Neural cell (in vitro differentiated cells): ENCODE data around the gene LYPD3. TPM values are rescaled to one million over a fixed set of nuclear protein-coding genes. Genes with fewer than 3 reads are reported as not detected.

Experiments used
- H2AFZ ChIP-seq: fragments of 200-600, 300-800 bp; sonication (generic), shearing (Covaris generic); 2 replicates; pipeline ENCODE4 v1.6.0; 2014; ENCODE audit warnings: low read depth, mild to moderate bottlenecking, antibody characterized with exemption, low read length, moderate library complexity
- H3F3A ChIP-seq: fragments of 200-600 bp; shearing (Covaris generic); 2 replicates; pipeline ENCODE4 v1.6.1; 2016; ENCODE audit warnings: mild to moderate bottlenecking, moderate library complexity, mixed read lengths, antibody characterized with exemption, low read length; ENCODE audit not compliant: insufficient read depth, poor library complexity, severe bottlenecking
- H3K27ac ChIP-seq: fragments of 200-600, 300-800 bp; sonication (generic), shearing (Covaris generic); 2 replicates; pipeline ENCODE4 v1.5.1; 2014; ENCODE audit warnings: mild to moderate bottlenecking, low read length, moderate library complexity
- H3K27me3 ChIP-seq: fragments of 300-800, 200-600 bp; sonication (generic), shearing (Covaris generic); 2 replicates; pipeline ENCODE4 v1.6.0; 2014; ENCODE audit warnings: mild to moderate bottlenecking, low read depth, low read length, moderate library complexity; ENCODE audit not compliant: insufficient read depth
- H3K36me3 ChIP-seq: fragments of 300-800, 200-600 bp; sonication (generic), shearing (Covaris generic); 2 replicates; pipeline ENCODE4 v1.5.1; 2014; ENCODE audit warnings: mild to moderate bottlenecking, antibody characterized with exemption, low read length, moderate library complexity; ENCODE audit not compliant: insufficient read depth
- H3K4me2 ChIP-seq: fragments of 300-800, 200-600 bp; sonication (generic), shearing (Covaris generic); 2 replicates; pipeline ENCODE4 v1.6.0; 2014; ENCODE audit warnings: mild to moderate bottlenecking, low read length
- H3K4me3 ChIP-seq: fragments of 300-800, 200-600 bp; sonication (generic), shearing (Covaris generic); 2 replicates; pipeline ENCODE4 v1.5.1; 2014; ENCODE audit warnings: mild to moderate bottlenecking, low read length, moderate library complexity
- H3K79me2 ChIP-seq: fragments of 200-600 bp; shearing (Covaris generic); replicated peaks from 2 replicates; pipeline ENCODE4 v1.6.0; 2014; ENCODE audit warnings: mild to moderate bottlenecking, low read length, moderate library complexity; ENCODE audit not compliant: insufficient read depth
- H3K9ac ChIP-seq: fragments of 300-800, 200-600 bp; sonication (generic), shearing (Covaris generic); 2 replicates; pipeline ENCODE4 v1.6.1; 2016; ENCODE audit warnings: mild to moderate bottlenecking, low read length, mixed read lengths
- H3K9me2 ChIP-seq: fragments of 200-600 bp; shearing (Covaris generic); 2 replicates; pipeline ENCODE4 v1.6.1; 2016; ENCODE audit warnings: mild to moderate bottlenecking, low read length, mixed read lengths; ENCODE audit not compliant: insufficient read depth
- H3K9me3 ChIP-seq: fragments of 200-600, 300-800 bp; sonication (generic), shearing (Covaris generic); 2 replicates; pipeline ENCODE4 v1.6.1; 2016; ENCODE audit warnings: mild to moderate bottlenecking, mixed run types, low read length, moderate library complexity, mixed read lengths
- H4K20me1 ChIP-seq: fragments of 200-600 bp; shearing (Covaris generic); 2 replicates; pipeline ENCODE4 v1.6.1; 2016; ENCODE audit warnings: mild to moderate bottlenecking, mixed run types; ENCODE audit not compliant: insufficient read depth
- EP300 ChIP-seq: fragments of 450-650 bp; conservative IDR thresholded peaks from 2 replicates; pipeline ENCODE4 v1.6.1; 2014; ENCODE audit warnings: antibody characterized with exemption, mild to moderate bottlenecking, moderate library complexity; ENCODE audit not compliant: poor library complexity, severe bottlenecking
- EZH2 ChIP-seq: fragments of 200-600, 300-800 bp; shearing (Covaris generic), sonication (generic); IDR thresholded peaks from 2 replicates; pipeline ENCODE4 v1.6.1; 2014; ENCODE audit warnings: antibody characterized with exemption, low read length, borderline replicate concordance, mild to moderate bottlenecking; ENCODE audit not compliant: insufficient read depth, poor library complexity, severe bottlenecking
- MXI1 ChIP-seq: fragments of 450-650 bp; conservative IDR thresholded peaks from 2 replicates; pipeline ENCODE4 v1.6.1; 2014; ENCODE audit warnings: antibody characterized with exemption, mild to moderate bottlenecking; ENCODE audit not compliant: poor library complexity, severe bottlenecking
- POLR2AphosphoS5 ChIP-seq: IDR thresholded peaks from 2 replicates; pipeline ENCODE4 v1.6.1; 2012
- polyA plus RNA-seq: library from polyadenylated mRNA; depleted of rRNA; stranded (reverse); fragments of >200 nt; gene quantifications from 2 replicates; pipeline ENCODE4 v1.2.3, GENCODE V29; 2014
- TF ChIP-seq, protein P1 (sequence below): fragments of 450-650 bp; IDR thresholded peaks from 2 replicates; pipeline ENCODE4 v1.5.1; 2014; ENCODE audit warnings: antibody characterized with exemption, mild to moderate bottlenecking, moderate library complexity; ENCODE audit not compliant: poor library complexity, severe bottlenecking
- TF ChIP-seq, protein P2 (sequence below): IDR thresholded peaks from 2 replicates; pipeline ENCODE4 v1.6.1; 2012; ENCODE audit warnings: borderline replicate concordance

LYPD3 gene
- polyA plus RNA-seq, 1 donor from 2014 or later = not detected

DNA sequence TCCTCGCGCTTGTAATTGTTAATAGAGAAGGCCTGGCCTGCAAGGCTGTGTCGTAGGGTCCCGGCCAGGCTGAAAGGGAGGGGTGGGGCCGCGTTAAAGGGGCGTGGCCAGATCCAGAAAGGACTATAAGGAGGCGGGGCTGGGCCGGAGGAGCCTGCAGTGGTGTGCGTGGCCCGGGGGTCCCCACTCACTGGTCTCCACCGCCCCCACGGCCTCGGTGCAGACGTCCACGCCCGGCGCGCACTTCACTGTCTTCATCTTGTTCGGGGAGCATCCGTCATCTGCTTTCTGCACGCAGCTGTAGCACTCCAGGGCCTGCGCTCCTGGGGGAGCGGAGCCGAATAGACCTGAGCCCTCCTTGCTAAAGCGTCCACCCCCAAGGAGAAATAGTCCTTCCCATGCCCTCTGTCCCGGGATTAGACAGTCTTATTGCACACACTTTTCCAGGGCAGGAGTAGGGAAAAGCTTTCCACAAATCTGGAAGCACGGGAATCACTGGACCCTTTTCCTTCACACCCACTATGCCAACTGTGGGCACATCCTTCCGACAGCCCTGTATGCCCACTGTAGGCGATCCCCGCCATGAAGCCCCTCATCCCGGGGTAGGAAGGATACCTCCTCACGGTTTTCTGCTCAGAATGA, 1.2 kb downstream of the LYPD3 start:
- no peak overlapping the region for H3K27ac ChIP-seq
- no peaks in the 10 kb centered on the region for H3K79me2 ChIP-seq
- no peaks in the 10 kb centered on the region for H3F3A ChIP-seq
- peak overlapping the region; percentile 4 for H2AFZ ChIP-seq
- H3K9me2 ChIP-seq = no peaks in the 10 kb centered on the region
- no peaks in the 10 kb centered on the region for H4K20me1 ChIP-seq
- peak overlapping the region; percentile 74 for H3K4me3 ChIP-seq
- H3K36me3 ChIP-seq = no peaks in the 10 kb centered on the region
- H3K27me3 ChIP-seq = no peaks in the 10 kb centered on the region
- no peaks in the 10 kb centered on the region for H3K9me3 ChIP-seq
- no peak overlapping the region for H3K4me2 ChIP-seq
- TF ChIP-seq, protein P1, sequence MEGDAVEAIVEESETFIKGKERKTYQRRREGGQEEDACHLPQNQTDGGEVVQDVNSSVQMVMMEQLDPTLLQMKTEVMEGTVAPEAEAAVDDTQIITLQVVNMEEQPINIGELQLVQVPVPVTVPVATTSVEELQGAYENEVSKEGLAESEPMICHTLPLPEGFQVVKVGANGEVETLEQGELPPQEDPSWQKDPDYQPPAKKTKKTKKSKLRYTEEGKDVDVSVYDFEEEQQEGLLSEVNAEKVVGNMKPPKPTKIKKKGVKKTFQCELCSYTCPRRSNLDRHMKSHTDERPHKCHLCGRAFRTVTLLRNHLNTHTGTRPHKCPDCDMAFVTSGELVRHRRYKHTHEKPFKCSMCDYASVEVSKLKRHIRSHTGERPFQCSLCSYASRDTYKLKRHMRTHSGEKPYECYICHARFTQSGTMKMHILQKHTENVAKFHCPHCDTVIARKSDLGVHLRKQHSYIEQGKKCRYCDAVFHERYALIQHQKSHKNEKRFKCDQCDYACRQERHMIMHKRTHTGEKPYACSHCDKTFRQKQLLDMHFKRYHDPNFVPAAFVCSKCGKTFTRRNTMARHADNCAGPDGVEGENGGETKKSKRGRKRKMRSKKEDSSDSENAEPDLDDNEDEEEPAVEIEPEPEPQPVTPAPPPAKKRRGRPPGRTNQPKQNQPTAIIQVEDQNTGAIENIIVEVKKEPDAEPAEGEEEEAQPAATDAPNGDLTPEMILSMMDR = no peak
- peak; percentile 3 for TF ChIP-seq MXI1
- H3K9ac ChIP-seq = peak overlapping the region; percentile 52

- Histone ChIP-seq H3K4me2 (no peak overlapping the region), H2AFZ (peak overlapping the region; percentile 4), H3K27me3 (no peaks in the 10 kb centered on the region), H3K4me3 (peak overlapping the region; percentile 74), H3K36me3 (no peaks in the 10 kb centered on the region), H3K9me2 (no peaks in the 10 kb centered on the region), H3K27ac (no peak overlapping the region), H3K79me2 (no peaks in the 10 kb centered on the region), H3K9ac (peak overlapping the region; percentile 52), H4K20me1 (no peaks in the 10 kb centered on the region), H3F3A (no peaks in the 10 kb centered on the region), H3K9me3 (no peaks in the 10 kb centered on the region)
- TF ChIP-seq POLR2AphosphoS5 (peak; percentile 6), EP300 (no peak), EZH2 (no peak), MXI1 (peak; percentile 43)
- TF ChIP-seq, protein P1 = no peak
- TF ChIP-seq, protein P2, sequence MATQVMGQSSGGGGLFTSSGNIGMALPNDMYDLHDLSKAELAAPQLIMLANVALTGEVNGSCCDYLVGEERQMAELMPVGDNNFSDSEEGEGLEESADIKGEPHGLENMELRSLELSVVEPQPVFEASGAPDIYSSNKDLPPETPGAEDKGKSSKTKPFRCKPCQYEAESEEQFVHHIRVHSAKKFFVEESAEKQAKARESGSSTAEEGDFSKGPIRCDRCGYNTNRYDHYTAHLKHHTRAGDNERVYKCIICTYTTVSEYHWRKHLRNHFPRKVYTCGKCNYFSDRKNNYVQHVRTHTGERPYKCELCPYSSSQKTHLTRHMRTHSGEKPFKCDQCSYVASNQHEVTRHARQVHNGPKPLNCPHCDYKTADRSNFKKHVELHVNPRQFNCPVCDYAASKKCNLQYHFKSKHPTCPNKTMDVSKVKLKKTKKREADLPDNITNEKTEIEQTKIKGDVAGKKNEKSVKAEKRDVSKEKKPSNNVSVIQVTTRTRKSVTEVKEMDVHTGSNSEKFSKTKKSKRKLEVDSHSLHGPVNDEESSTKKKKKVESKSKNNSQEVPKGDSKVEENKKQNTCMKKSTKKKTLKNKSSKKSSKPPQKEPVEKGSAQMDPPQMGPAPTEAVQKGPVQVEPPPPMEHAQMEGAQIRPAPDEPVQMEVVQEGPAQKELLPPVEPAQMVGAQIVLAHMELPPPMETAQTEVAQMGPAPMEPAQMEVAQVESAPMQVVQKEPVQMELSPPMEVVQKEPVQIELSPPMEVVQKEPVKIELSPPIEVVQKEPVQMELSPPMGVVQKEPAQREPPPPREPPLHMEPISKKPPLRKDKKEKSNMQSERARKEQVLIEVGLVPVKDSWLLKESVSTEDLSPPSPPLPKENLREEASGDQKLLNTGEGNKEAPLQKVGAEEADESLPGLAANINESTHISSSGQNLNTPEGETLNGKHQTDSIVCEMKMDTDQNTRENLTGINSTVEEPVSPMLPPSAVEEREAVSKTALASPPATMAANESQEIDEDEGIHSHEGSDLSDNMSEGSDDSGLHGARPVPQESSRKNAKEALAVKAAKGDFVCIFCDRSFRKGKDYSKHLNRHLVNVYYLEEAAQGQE = no peak
Observed at GRCh38 chr19:43463381-43464133, 1.9 kb downstream of the LYPD3 start.
